ENCODE results near the gene WDR73. TPM values are rescaled to one million over a fixed set of nuclear protein-coding genes. Genes with fewer than 3 reads are reported as not detected.

The WDR73 gene
- total RNA-seq, 1 donor from 2014 or later = 23.7 TPM

Other genes with a start within 250 kb of the WDR73 start
- gene ZSCAN2, start 53.3 kb downstream of the WDR73 start, total RNA-seq = 0.92 TPM
- 12.8 TPM for gene NMB, start 3.9 kb upstream of the WDR73 start, total RNA-seq
- 65.4 TPM for gene SEC11A, start 61.9 kb upstream of the WDR73 start, total RNA-seq
- 12.6 TPM for gene ZNF592, start 94.3 kb upstream of the WDR73 start, total RNA-seq
- gene ALPK3, start 163.1 kb upstream of the WDR73 start, total RNA-seq = 5.5 TPM
- gene SLC28A1, start 230.4 kb upstream of the WDR73 start, total RNA-seq = not detected